Testis (tissue), 2 donors: ENCODE data around the gene HSF5.

Source experiments
- CTCF ChIP-seq, 3 experiments: fragments of 450-650 bp in 2 of 3; fragments of 200-600 bp in 1 of 3; sonication (generic) in 1 of 3; IDR thresholded peaks; one replicate each; pipeline ENCODE4 v1.5.1; 2016 to 2019; ENCODE audit warnings: antibody characterized with exemption in 3 of 3, mild to moderate bottlenecking in 2 of 3, moderate library complexity in 1 of 3
- POLR2A ChIP-seq: fragments of 450-650 bp; IDR thresholded peaks from one replicate; pipeline ENCODE4 v1.6.1; 2017; ENCODE audit warnings: antibody characterized with exemption, mild to moderate bottlenecking, moderate library complexity

- TF ChIP-seq CTCF (IDR thresholded peaks at IDR 0.05) (no peak), POLR2A (no peak)
These were observed 100.4 kb downstream of the HSF5 start for GRCh38 chr17:58387834-58388233.
